Heart left ventricle (tissue), 16 donors: ENCODE results near the gene CCNY. TPM values are rescaled to one million over a fixed set of nuclear protein-coding genes. Genes with fewer than 3 reads are reported as not detected.

Source experiments
- ATAC-seq, 4 donors: fragments of 200-7000 bp; cut with Tn5 transposase; one replicate each; pipeline ENCODE4 v1.9.1; 2020 to 2022; ENCODE audit warnings: moderate library complexity in 4 of 4, mild to moderate bottlenecking in 3 of 4, moderate number of reproducible peaks in 1 of 4
- DNase-seq, 5 donors: peaks; one replicate each; pipeline ENCODE4 v3.0.0-alpha.2; 2020
- H3K27ac ChIP-seq, 12 donors: fragments of 200-600 bp; sonication (generic) in 4 of 12; one replicate each; pipeline versions ENCODE4 v1.5.0 to v1.8.0; 2016 to 2022; ENCODE audit warnings: mild to moderate bottlenecking in 2 of 12
- H3K27me3 ChIP-seq, 9 donors: fragments of 200-600 bp; sonication (generic) in 2 of 9; one replicate each; pipeline versions ENCODE4 v1.5.1 to v1.8.0; 2016 to 2022; ENCODE audit warnings: mild to moderate bottlenecking in 3 of 9
- H3K36me3 ChIP-seq, 9 donors: fragments of 200-600 bp; sonication (generic) in 2 of 9; one replicate each; pipeline versions ENCODE4 v1.5.0 to v1.8.0; 2018 to 2022; ENCODE audit warnings: mild to moderate bottlenecking in 2 of 9
- H3K4me1 ChIP-seq, 12 donors: fragments of 200-600 bp; sonication (generic) in 4 of 12; one replicate each; pipeline versions ENCODE4 v1.5.0 to v1.8.0; 2016 to 2022; ENCODE audit warnings: mild to moderate bottlenecking in 3 of 12
- H3K4me3 ChIP-seq, 12 donors: fragments of 200-600 bp; sonication (generic) in 4 of 12; one replicate each; pipeline versions ENCODE4 v1.5.0 to v1.8.0; 2017 to 2022; ENCODE audit warnings: mild to moderate bottlenecking in 9 of 12, moderate library complexity in 4 of 12
- H3K9me3 ChIP-seq, 12 donors: fragments of 200-600 bp; sonication (generic) in 4 of 12; one replicate each; pipeline versions ENCODE4 v1.5.0 to v1.8.0; 2016 to 2022; ENCODE audit warnings: mild to moderate bottlenecking in 1 of 12
- CTCF ChIP-seq, 12 donors: fragments of 200-600 bp; sonication (generic) in 4 of 12; IDR thresholded peaks; one replicate each; pipeline versions ENCODE4 v1.5.0 to v1.8.0; 2018 to 2022; ENCODE audit warnings: antibody characterized with exemption in 12 of 12, mild to moderate bottlenecking in 5 of 12
- POLR2A ChIP-seq, 2 donors: fragments of 450-650 bp; IDR thresholded peaks; one replicate each; pipeline ENCODE4 v1.6.1; 2017; ENCODE audit warnings: antibody characterized with exemption in 2 of 2, mild to moderate bottlenecking in 2 of 2, moderate library complexity in 2 of 2
- WGBS, 4 donors: extraction: QIAGEN DNeasy Blood & Tissue Kit in 2 of 4; methylation state at CpG; one replicate each; pipeline versions ENCODE4 v1.1.5 to v1.1.7; 2013 to 2018; 5-methylcytosine and 5-hydroxymethylcytosine counted together
- intact Hi-C, 10 donors: fragments of 100-400 bp; cut with DNase I; formaldehyde crosslinking; loops; one replicate each; pipeline versions ENCODE4 v1.11.1 to v1.14.2; 2022
- polyA plus RNA-seq, 2 donors: library from polyadenylated mRNA; stranded (reverse); fragments of 200-250 nt; gene quantifications; one replicate each; pipeline ENCODE4 v1.2.3, GENCODE V29; 2013
- total RNA-seq, 9 donors: library from RNA; depleted of rRNA in 2 of 9; stranded (reverse); fragments of >200 nt in 2 of 9; fragmentation: NEBNext Ultra II Directional in 3 of 9; extraction: Animal tissue kit (Norgen Biotek cat#: 25700) in 3 of 9; gene quantifications; one replicate each; pipeline versions ENCODE4 v1.1.0 to v1.2.4, GENCODE V29; 2016 to 2023
- donor health status: ischemic (EF 13 %, LVEDD 7.1; RV severe dilation, severe dysfunction).
- donor health status: healthy with polysubstance abuse.
- donor health status: DM: no; HTN: yes; CAD: no.
- donor health status: DM: no; HTN: no; CAD: no.
- donor health status: ischemic (EF 25% LVEDD 6.9; RV normal size, moderate dysfunction).
- donor health status: ischemic (EF 25% LVEDD 5.7; RV mildly dilated, moderate dysfunction).
- donor health status: healthy.
- donor health status: DM: yes; HTN: yes; CAD: no.
- donor health status: ischemic (EF 35%, LVEDD 5.7; RV mildly dilated, moderate dysfunction).
- donor health status: nonischemic (EF 11% LVEDD 7.7; RV severe dilation, severe dysfunction).
- donor health status: DM: yes; HTN: yes; CAD: no.
- donor health status: PGD.
- donor health status: ischemic (EF 29% LVEDD 5.4; RV normal size, mild dysfunction).
- donor health status: nonischemic (EF 23%, LVEDD 6.1; RV moderate dilation, normal function).

The CCNY gene
- total and polyA plus RNA-seq, 11 donors = 26.4 to 106 (median 80.7) TPM

DNA sequence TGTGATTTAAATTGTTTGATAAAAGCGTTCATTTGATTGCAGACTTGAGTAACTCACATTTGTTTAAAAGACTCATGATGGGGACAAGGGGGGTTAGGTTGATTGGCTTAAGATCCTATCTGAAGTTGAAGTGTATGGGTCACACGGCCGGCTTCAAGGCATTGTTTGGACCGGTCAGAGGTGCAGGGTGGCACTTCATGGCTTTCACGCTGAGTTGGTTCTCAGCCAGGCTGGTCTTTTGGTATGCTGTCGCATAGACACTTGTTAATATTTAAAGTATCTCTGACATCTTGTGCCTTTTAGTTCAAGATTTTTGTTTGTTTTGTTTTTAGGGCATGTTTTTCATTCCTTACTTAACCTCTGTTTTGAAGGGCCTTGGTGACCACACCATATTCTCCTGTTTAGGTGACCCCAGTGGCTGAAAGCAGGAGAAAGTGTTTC lies 58.1 kb downstream of the CCNY start:
- Histone ChIP-seq H3K4me1 (peaks cover 5 to 96% (median 78%) of the 10 kb centered on the region in 12 donors), H3K9me3 (peaks cover 0 to 15% (median 8%) of the 10 kb centered on the region in 12 donors), H3K4me3 (no peak overlapping the region), H3K27me3 (no peaks in the 10 kb centered on the region), H3K27ac (no peak overlapping the region), H3K36me3 (no peaks in the 10 kb centered on the region)
- TF ChIP-seq CTCF (IDR thresholded peaks at IDR 0.05) = no peak
- TF ChIP-seq POLR2A (IDR thresholded peaks at IDR 0.05) = no peak
- peak in 1 of 4 donors; percentile 29 for ATAC-seq
- intact Hi-C loops = no loop called here
- no peak for DNase-seq
- WGBS, 4 donors = 42 to 53% (median 49%) methylated on average over 6 of the region's 6 CpGs

- DNase-seq = no peak
- intact Hi-C loops = no loop called here
- Histone ChIP-seq H3K27ac (no peak overlapping the region), H3K4me3 (no peak overlapping the region), H3K9me3 (peaks cover 0 to 14% (median 8%) of the 10 kb centered on the region in 12 donors), H3K4me1 (peaks cover 5 to 96% (median 78%) of the 10 kb centered on the region in 12 donors), H3K27me3 (no peaks in the 10 kb centered on the region), H3K36me3 (no peaks in the 10 kb centered on the region)
- WGBS, 4 donors = 87 to 95% (median 91%) methylated on average over 3 of the region's 3 CpGs
- TF ChIP-seq POLR2A (IDR thresholded peaks at IDR 0.05) = no peak
- no peak for ATAC-seq
Observed at GRCh38 chr10:35394934-35395333, 58.6 kb downstream of the CCNY start.

- no peaks in the 10 kb centered on the region for H3K27me3 ChIP-seq
- WGBS, 4 donors = 78 to 88% (median 81%) methylated on average over 8 to 12 of the region's 12 CpGs
- no peak for DNase-seq
- H3K9me3 ChIP-seq = no peaks in the 10 kb centered on the region
- TF ChIP-seq CTCF (IDR thresholded peaks at IDR 0.05) (no peak), POLR2A (IDR thresholded peaks at IDR 0.05) (no peak)
- no peaks in the 10 kb centered on the region for H3K36me3 ChIP-seq
- H3K27ac ChIP-seq = peak overlapping the region in 1 of 12 donors; percentile 21
- H3K4me3 ChIP-seq = no peak overlapping the region
- H3K4me1 ChIP-seq = peaks cover 5 to 98% (median 86%) of the 10 kb centered on the region in 12 donors
- ATAC-seq = peak in 1 of 4 donors; percentile 7
- intact Hi-C loops = no loop called here
Observed at GRCh38 chr10:35396560-35397434, 60.5 kb downstream of the CCNY start.

GRCh38 chr10:35397953-35398352 lies 61.6 kb downstream of the CCNY start:
- DNase-seq = no peak
- 63 to 76% (median 71%) methylated on average over 4 of the region's 4 CpGs for WGBS, 4 donors
- no peak for TF ChIP-seq POLR2A (IDR thresholded peaks at IDR 0.05)
- TF ChIP-seq CTCF (IDR thresholded peaks at IDR 0.05) = no peak
- intact Hi-C loops = no loop called here
- Histone ChIP-seq H3K9me3 (no peaks in the 10 kb centered on the region), H3K27me3 (no peaks in the 10 kb centered on the region), H3K4me1 (peaks cover 5 to 94% (median 82%) of the 10 kb centered on the region in 12 donors), H3K27ac (peak overlapping the region in 3 of 12 donors; percentile 33 to 43 (median 34)), H3K36me3 (no peaks in the 10 kb centered on the region), H3K4me3 (no peak overlapping the region)
- peak in 2 of 4 donors; percentile 11 to 27 for ATAC-seq
